IPS-11a (cell line): ENCODE data around the gene SHC1.

Experiments used
- H3K4me3 ChIP-seq: one replicate; pipeline ENCODE4 v1.5.1; 2013; ENCODE audit warnings: low read depth, low read length, control low read depth

The SHC1 gene

GRCh38 chr1:154959426-154959780 is 11.1 kb downstream of the SHC1 start:
- H3K4me3 ChIP-seq: no peak overlapping the region

- no peak overlapping the region for H3K4me3 ChIP-seq
Measured at GRCh38 chr1:154958681-154959425, 11.7 kb downstream of the SHC1 start.

DNA sequence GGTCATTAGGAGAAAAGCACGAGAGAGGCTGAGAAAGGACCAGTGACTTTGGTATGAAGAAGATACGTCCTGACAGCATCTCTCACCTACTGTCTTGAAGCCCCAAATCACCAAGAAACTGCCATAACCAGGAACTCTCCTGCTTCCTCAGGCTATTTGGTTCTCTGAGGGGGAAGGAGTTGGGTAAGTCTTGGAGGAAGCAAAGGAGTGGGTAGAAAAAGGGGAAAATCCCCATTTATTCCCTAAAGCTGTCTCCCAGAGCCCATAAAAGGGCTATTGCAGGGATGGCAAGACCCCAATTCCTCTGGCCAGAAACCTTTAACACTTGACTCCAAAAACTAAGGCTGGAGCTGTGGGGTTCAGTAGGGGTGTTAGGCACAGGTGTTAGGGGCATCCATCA is 12.5 kb downstream of the SHC1 start:
- no peak overlapping the region for H3K4me3 ChIP-seq

DNA sequence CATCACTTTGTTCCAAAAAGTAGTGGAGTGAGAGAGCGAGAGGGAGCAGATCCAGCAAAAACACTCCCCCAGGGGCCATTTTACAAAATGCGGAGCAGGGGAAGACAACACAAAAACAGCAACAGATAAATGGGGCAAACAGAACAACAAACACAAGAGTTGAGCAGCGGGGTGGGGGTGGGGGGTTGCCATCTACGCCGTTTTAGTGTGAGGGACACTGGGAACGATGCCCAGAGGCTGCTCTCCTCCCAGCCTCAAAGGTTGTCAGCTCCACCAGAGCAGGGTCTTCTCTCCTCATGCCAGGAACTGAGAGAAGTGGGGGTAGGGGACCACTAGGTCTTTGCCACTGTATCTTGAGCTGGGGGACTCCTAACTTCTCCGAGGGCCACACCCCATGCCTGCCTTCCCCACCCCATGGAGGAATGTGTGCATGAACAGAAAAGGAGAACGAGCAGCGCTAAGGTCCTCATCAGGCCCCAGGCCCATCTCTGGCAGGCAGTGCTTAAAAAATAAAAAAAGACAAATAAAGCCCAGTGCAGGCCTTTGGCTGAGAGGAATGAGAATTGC is 13.4 kb downstream of the SHC1 start:
- H3K4me3 ChIP-seq: no peak overlapping the region

- peak overlapping the region; percentile 56 for H3K4me3 ChIP-seq
Measured at GRCh38 chr1:154956544-154956941, 14.0 kb downstream of the SHC1 start.

- peak within 1 kb of the TSS; percentile 56 for H3K4me3 ChIP-seq
Measured at GRCh38 chr1:154955718-154956543, 14.6 kb downstream of the SHC1 start, which contains the start of gene PBXIP1. TSS of gene PBXIP1 (minus strand) at chr1:154956099. CDS start at chr1:154953721, 2,378 bp downstream.

GRCh38 chr1:154955039-154955717 is 15.4 kb downstream of the SHC1 start:
- H3K4me3 ChIP-seq: peak overlapping the region; percentile 56

- H3K4me3 ChIP-seq: no peak overlapping the region
Measured at GRCh38 chr1:154954541-154954940, 16.0 kb downstream of the SHC1 start.

GRCh38 chr1:154953611-154954038 is 16.9 kb downstream of the SHC1 start:
- no peak overlapping the region for H3K4me3 ChIP-seq

- H3K4me3 ChIP-seq: no peak overlapping the region
Measured at GRCh38 chr1:154952664-154953063, 17.9 kb downstream of the SHC1 start.

DNA sequence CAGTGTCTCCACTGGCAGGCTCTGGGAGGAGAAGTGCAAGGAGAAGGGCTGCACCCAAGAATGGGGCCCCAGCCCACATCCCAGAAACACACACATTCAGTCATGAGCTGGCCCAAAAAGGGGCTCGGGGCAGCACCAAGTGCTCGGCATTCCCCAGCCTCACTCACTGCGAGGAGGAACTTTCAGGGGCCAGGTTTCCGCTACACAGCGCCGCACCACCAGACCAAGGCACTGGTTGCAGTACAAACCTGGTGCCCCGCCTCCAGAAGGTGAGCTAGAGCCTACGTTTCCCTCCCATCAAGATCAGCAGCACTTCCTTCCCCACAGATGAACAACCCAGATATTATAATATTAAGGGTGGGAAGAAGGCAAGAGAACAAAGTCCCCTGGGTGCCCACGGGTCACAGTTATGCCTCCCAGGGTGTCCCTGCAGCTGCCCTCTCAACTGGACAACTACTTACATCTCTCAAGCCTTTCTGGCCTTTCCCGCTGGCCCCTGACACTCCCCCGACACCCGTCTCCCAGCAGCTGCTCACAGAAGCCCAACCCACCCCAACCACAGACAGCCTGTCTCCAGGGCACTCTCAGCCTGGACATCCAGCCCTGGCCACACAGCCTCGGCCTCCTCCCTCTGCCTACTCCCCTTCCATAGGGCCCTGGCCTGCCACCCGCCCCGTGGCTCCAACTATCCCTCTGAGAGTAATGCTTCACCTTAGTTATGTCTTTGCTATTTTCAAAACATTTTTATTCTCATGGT is 18.5 kb downstream of the SHC1 start:
- H3K4me3 ChIP-seq: no peak overlapping the region

DNA sequence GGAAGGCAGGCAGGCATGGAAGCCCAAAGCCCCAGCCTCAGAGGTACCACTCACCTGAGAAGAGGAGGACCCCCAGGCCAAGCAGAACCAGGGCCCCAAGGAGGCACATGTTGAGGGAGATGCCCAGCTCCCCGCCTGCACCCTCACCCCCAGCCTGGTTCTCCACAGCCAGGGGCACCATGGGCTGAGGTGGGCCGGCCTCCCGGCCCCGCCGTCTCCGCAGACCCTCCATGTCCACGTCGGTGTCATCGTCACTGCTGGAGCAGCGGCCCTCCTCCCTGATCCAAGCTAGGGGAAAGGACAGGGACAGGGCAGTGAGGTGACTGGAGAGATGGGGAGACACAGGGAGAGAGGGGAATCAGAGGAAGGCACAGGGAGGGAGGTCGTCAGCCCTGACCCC is 22.5 kb downstream of the SHC1 start:
- no peak overlapping the region for H3K4me3 ChIP-seq

DNA sequence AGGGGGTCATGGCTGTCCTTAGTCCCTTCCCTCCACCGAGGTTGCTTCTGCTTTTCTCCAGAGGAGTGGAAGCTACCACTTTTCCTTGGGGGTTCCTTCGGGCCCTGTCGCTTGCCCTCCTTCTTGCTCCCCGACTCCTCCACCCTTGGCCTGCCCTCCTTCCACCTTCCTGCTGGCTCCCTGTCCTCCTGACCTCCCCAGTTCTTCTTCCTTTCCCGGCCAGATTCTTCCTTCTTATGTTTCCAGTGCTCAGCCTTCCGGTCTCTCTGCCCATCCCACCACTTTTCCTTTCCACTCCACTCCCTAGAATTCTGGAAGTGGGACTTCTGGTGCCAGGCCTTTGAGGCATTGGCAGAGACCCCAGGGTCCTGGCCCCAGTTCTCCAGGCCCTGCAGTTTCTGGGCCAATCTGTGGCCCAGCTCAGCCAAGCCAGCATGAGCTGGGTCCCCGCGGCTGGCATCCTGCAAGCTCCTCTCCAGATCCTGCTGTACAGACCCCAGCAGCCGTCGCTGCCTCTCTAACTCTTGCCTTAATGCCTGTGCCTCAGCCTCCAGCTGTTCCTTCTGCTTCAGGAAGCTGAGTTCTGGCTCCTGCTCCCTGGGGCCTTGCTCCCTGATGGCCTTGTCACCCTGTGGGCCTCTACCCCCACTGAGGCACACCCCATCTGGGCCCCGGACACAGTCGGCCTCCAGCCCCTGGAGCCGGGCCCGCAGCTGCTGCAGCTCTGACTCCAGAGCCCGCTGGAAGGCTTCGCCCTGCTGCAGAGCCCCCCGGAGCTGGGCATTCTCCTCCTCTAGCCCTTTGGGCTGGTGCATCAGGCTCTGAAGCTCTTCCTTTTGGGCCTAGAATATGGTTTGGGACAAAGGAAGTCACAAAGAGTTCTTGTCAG is 24.3 kb downstream of the SHC1 start:
- no peak overlapping the region for H3K4me3 ChIP-seq

GRCh38 chr1:154945160-154945961 is 25.2 kb downstream of the SHC1 start:
- no peak overlapping the region for H3K4me3 ChIP-seq

GRCh38 chr1:154944401-154945159 is 26.0 kb downstream of the SHC1 start:
- H3K4me3 ChIP-seq: no peak overlapping the region

- H3K4me3 ChIP-seq: no peak overlapping the region
Measured at GRCh38 chr1:154943649-154944400, 26.7 kb downstream of the SHC1 start.

- H3K4me3 ChIP-seq: no peak overlapping the region
Measured at GRCh38 chr1:154941333-154942013, 29.1 kb downstream of the SHC1 start.
